ENCODE measurements around the gene SIRPG.

Gene SIRPG

DNA sequence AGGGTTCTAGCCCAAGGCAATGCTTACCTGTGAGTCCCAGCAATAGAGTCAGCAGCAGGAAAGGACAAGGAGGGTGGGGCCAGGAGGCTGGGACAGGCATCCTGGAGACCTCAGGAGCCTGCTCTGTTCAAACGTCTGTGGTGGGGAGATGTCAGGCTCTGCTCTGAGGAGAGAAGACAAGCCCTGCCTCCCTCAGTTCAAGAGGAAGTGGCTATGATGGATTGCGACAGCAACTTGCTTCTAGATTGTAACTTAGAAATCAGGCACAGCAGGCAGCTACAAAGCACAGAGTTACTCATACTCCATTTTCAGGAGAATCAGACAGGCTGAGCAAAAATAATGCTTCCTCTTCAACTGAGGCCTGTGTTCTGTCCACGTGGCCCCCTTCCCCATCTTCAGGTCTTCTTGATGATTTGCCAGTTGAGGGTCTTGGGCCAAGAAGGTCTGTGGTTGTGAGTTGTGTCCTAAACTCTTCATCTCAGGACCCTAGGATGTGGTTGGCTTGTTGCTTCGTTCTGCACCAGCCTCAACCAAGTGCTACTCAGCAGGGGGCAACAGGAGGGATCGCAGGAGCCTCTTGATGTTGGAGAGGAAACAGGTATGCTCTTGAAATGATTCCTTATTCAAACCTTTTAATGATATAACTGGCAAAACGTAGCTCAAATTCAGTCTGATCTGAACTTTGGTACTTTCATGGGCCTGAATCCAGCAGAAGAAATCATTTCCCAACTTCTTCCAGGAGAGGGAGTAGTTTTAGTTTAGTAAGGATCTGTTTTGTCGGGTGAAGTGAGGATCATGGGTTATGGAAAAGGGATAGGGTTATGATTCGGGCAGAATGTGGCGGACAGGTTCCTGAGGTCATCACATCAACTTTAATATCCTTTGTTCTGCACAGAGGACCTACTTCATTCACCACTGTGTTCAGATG, 68.8 kb downstream of the SIRPG start:
- DNase-seq, result no peak

DNA sequence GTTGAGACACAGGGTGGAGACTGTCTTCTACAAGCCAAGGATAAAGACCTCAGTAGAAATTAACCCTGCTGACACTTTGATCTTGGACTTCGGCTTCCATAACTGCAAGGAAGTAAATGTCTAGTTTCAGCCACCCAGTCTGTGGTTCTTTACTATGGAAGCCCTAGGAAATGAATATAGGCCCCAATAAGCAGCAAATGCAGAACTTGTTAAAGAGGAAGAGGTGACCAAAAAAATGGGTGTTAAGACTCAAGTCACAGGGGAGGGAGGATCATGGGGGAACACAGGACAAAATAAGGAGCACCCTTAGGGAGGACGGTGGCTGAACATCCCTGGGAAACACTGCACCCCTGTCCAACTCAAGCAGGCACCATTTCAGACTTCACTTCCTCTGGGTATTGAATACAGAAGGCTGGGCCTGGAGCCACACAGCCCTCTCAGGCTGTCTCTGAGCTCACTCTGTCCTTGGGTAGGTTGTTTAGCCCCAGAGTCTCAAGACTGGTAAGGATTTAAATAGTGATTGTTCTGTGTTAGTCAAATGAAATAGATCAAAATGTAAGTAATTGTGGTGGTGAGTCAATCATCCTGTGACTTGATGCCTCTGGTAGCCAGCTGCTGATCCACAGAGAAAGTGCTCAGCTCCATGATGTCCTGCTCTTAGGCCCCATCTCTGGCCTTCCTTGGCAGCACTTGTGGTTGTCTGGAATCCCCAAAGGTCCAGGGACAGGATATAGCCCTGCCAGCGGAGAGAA, 69.6 kb downstream of the SIRPG start:
- DNase-seq, result no peak

DNA sequence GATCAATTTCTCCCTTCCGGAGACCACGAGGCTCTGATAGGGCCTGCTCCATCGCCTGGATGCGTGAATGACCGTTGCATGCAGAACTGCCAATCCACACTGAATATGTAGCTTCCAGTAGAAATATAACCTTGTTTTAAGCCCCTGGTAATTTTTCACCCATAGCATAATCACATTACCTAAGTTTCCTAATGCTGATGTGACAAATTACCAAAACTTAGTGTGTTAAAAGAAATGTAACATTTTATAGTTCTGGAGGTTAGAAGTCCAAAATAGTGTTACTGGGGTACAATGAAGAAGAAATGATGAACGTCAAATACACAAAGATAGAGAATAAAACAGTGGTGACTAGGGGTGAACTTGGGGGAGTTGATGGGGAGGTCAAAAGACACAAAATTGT, 78.1 kb downstream of the SIRPG start:
- no peak for DNase-seq

All from activated T-cell treated with anti-CD3 and anti-CD28 coated beads, Interleukin-2, amount 50 U/mL, for 1 hour (primary cell).